Astrocyte (in vitro differentiated cells and primary cell): ENCODE measurements around the gene KLC3. TPM values are rescaled to one million over a fixed set of nuclear protein-coding genes. Genes with fewer than 3 reads are reported as not detected.

Experiments used
- DNase-seq: peaks from one replicate; pipeline ENCODE4 v3.0.0-alpha.2; 2010; ENCODE audit warnings: low read depth
- FAIRE-seq: peaks from 2 replicates; lab custom pipeline; 2011; peaks lifted over from hg19 to GRCh38; lab: Jason Lieb, UNC
- H2AFZ ChIP-seq: 2 replicates; pipeline ENCODE4 v1.6.0; 2012; ENCODE audit warnings: low read depth, low read length, inconsistent platforms
- H3K27ac ChIP-seq: 2 replicates; pipeline ENCODE4 v1.5.1; 2011; ENCODE audit warnings: low read depth, low read length, inconsistent platforms
- H3K27me3 ChIP-seq: 2 replicates; pipeline ENCODE4 v1.6.0; 2011; ENCODE audit warnings: low read length, inconsistent platforms; ENCODE audit not compliant: insufficient read depth
- H3K36me3 ChIP-seq: 2 replicates; pipeline ENCODE4 v1.5.1; 2011; ENCODE audit warnings: low read length, inconsistent platforms; ENCODE audit not compliant: insufficient read depth
- H3K4me1 ChIP-seq: 2 replicates; pipeline ENCODE4 v1.5.1; 2011; ENCODE audit warnings: low read length, inconsistent platforms; ENCODE audit not compliant: insufficient read depth
- H3K4me2 ChIP-seq: 2 replicates; pipeline ENCODE4 v1.6.0; 2012; ENCODE audit warnings: low read length, inconsistent platforms
- H3K4me3 ChIP-seq: 2 replicates; pipeline ENCODE4 v1.5.1; 2011; ENCODE audit warnings: low read depth, mild to moderate bottlenecking, low read length, inconsistent platforms; ENCODE audit not compliant: insufficient read depth
- H3K79me2 ChIP-seq: 2 replicates; pipeline ENCODE4 v1.6.0; 2012; ENCODE audit warnings: mild to moderate bottlenecking, low read length, inconsistent platforms; ENCODE audit not compliant: insufficient read depth
- H3K9ac ChIP-seq: 2 replicates; pipeline ENCODE4 v1.6.0; 2012; ENCODE audit warnings: mild to moderate bottlenecking, low read length, inconsistent platforms
- H3K9me3 ChIP-seq: 2 replicates; pipeline ENCODE4 v1.5.1; 2012; ENCODE audit warnings: low read depth, mild to moderate bottlenecking, low read length, inconsistent platforms; ENCODE audit not compliant: insufficient read depth
- H4K20me1 ChIP-seq: 2 replicates; pipeline ENCODE4 v1.6.0; 2012; ENCODE audit warnings: low read length, inconsistent platforms; ENCODE audit not compliant: insufficient read depth
- H3K27ac Mint-ChIP-seq: one replicate; pipeline ENCODE4 v1.8.0; 2021; ENCODE audit warnings: mild to moderate bottlenecking, mixed read lengths; ENCODE audit not compliant: unreplicated experiment
- H3K27me3 Mint-ChIP-seq: one replicate; pipeline ENCODE4 v1.8.0; 2021; ENCODE audit warnings: low read depth, mixed read lengths; ENCODE audit not compliant: unreplicated experiment
- H3K36me3 Mint-ChIP-seq: one replicate; pipeline ENCODE4 v1.8.0; 2021; ENCODE audit warnings: low read depth, mixed read lengths; ENCODE audit not compliant: unreplicated experiment
- H3K4me1 Mint-ChIP-seq: one replicate; pipeline ENCODE4 v1.8.0; 2021; ENCODE audit warnings: low read depth, mixed read lengths; ENCODE audit not compliant: unreplicated experiment
- H3K4me3 Mint-ChIP-seq: one replicate; pipeline ENCODE4 v1.8.0; 2021; ENCODE audit warnings: mild to moderate bottlenecking, moderate library complexity, mixed read lengths; ENCODE audit not compliant: unreplicated experiment
- H3K9me3 Mint-ChIP-seq: one replicate; pipeline ENCODE4 v1.8.0; 2021; ENCODE audit warnings: mild to moderate bottlenecking, mixed read lengths; ENCODE audit not compliant: unreplicated experiment
- CTCF ChIP-seq: IDR thresholded peaks from 2 replicates; pipeline ENCODE4 v1.5.1; 2011; ENCODE audit warnings: low read depth, mild to moderate bottlenecking, inconsistent platforms, low read length, moderate library complexity; ENCODE audit not compliant: insufficient read depth
- EZH2 ChIP-seq: IDR thresholded peaks from 2 replicates; pipeline ENCODE4 v1.6.1; 2012; ENCODE audit warnings: mild to moderate bottlenecking, low read length, inconsistent platforms; ENCODE audit not compliant: insufficient read depth
- total RNA-seq: library from RNA; stranded (reverse); gene quantifications from 2 replicates; pipeline ENCODE4 v1.2.1, GENCODE V29; 2021

Gene KLC3
- total RNA-seq, 1 donor from 2014 or later, result 1.2 TPM

GRCh38 chr19:45347570-45348366 is 7.2 kb downstream of the KLC3 start:
- DNase-seq (no peak), FAIRE-seq (no peak)
- Mint-ChIP-seq H3K9me3 (no peaks in the 10 kb centered on the region), H3K4me3 (no peak overlapping the region), H3K27me3 (peaks cover 5% of the 10 kb centered on the region), H3K36me3 (peaks cover 5% of the 10 kb centered on the region), H3K27ac (no peak overlapping the region), H3K4me1 (no peaks in the 10 kb centered on the region)
- Histone ChIP-seq H3K4me2 (no peak overlapping the region), H3K27ac (no peak overlapping the region), H3K36me3 (peaks cover 6% of the 10 kb centered on the region), H3K9ac (no peak overlapping the region), H3K4me1 (no peaks in the 10 kb centered on the region), H2AFZ (no peak overlapping the region), H3K27me3 (no peaks in the 10 kb centered on the region), H4K20me1 (peaks cover 10% of the 10 kb centered on the region), H3K4me3 (no peak overlapping the region), H3K9me3 (no peaks in the 10 kb centered on the region), H3K79me2 (no peaks in the 10 kb centered on the region)
- TF ChIP-seq EZH2, result no peak
- TF ChIP-seq CTCF, result no peak

DNA sequence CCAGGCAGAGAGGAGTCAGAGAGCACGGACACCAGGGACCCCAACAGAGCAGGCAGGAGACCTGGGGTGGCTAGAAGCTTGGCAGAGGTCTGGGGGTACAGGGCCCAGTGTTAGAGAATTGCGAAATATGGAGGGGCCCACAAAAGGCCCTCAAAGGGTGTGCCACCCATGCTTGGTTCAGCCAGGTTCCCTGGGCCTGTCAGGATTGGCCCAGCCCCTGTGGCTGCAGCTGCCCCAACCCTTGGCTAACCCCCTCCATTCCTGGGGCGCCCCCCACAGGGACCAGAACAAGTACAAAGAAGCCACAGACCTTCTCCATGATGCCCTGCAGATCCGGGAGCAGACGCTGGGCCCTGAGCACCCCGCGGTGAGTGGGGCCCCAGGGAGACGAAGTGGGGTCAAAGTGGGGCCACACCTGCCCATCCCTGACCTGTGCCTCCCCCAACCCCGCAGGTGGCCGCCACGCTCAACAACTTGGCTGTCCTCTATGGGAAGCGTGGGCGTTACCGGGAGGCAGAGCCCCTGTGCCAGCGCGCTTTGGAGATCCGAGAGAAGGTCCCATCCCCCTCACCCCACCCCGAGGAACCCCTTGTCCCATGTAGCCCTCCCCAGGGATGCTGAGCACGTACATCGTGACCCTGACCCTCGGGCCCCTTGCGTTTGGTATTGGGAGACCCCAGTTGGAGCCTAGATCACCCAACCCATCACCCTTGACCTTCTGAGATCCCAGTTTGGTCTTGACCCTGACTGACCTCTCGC is 8.0 kb downstream of the KLC3 start:
- no peak for FAIRE-seq
- H3K4me2 ChIP-seq, result no peak overlapping the region

More for the DNA sequence above, 8.0 kb downstream of the KLC3 start:
- no peaks in the 10 kb centered on the region for H3K27me3 ChIP-seq
- no peak for DNase-seq
- no peak overlapping the region for H3K9ac ChIP-seq
- peaks cover 10% of the 10 kb centered on the region for H3K36me3 Mint-ChIP-seq
- peaks cover 5% of the 10 kb centered on the region for H3K27me3 Mint-ChIP-seq
- H3K9me3 Mint-ChIP-seq, result no peaks in the 10 kb centered on the region
- no peak overlapping the region for H3K27ac ChIP-seq
- no peaks in the 10 kb centered on the region for H3K9me3 ChIP-seq
- H3K79me2 ChIP-seq, result no peaks in the 10 kb centered on the region
- H3K36me3 ChIP-seq, result peaks cover 13% of the 10 kb centered on the region
- H3K4me3 Mint-ChIP-seq, result no peak overlapping the region
- no peak for TF ChIP-seq CTCF
- no peak for TF ChIP-seq EZH2
- H3K27ac Mint-ChIP-seq, result no peak overlapping the region
- no peaks in the 10 kb centered on the region for H3K4me1 ChIP-seq
- no peaks in the 10 kb centered on the region for H3K4me1 Mint-ChIP-seq
- H2AFZ ChIP-seq, result no peak overlapping the region
- peaks cover 13% of the 10 kb centered on the region for H4K20me1 ChIP-seq
- no peak overlapping the region for H3K4me3 ChIP-seq
